GM12872 (cell line): Measurements from ENCODE around the gene SAYSD1.

Experiments used
- CTCF ChIP-seq: IDR thresholded peaks from 3 replicates; pipeline ENCODE4 v1.5.1; 2011; ENCODE audit warnings: low read depth, mild to moderate bottlenecking, low read length, moderate library complexity; ENCODE audit not compliant: insufficient read depth

The SAYSD1 gene

GRCh38 chr6:39085129-39085797, 29.7 kb downstream of the SAYSD1 start:
- TF ChIP-seq CTCF, result no peak

- no peak for TF ChIP-seq CTCF
Measured at GRCh38 chr6:39084506-39084905, 30.5 kb downstream of the SAYSD1 start.

- TF ChIP-seq CTCF, result no peak
Measured at GRCh38 chr6:39083231-39083634, 31.8 kb downstream of the SAYSD1 start.

GRCh38 chr6:39082310-39082709, 32.7 kb downstream of the SAYSD1 start:
- no peak for TF ChIP-seq CTCF

GRCh38 chr6:39080246-39080875, 34.6 kb downstream of the SAYSD1 start:
- TF ChIP-seq CTCF, result no peak

- TF ChIP-seq CTCF, result no peak
Measured at GRCh38 chr6:39079197-39080125, 35.5 kb downstream of the SAYSD1 start.

- no peak for TF ChIP-seq CTCF
Measured at GRCh38 chr6:39078695-39079094, 36.3 kb downstream of the SAYSD1 start.
